Glutamatergic neuron (in vitro differentiated cells): ENCODE measurements around the gene COPS8. TPM values are rescaled to one million over a fixed set of nuclear protein-coding genes. Genes with fewer than 3 reads are reported as not detected.

Source experiments
- DNase-seq: peaks from one replicate; pipeline ENCODE4 v3.0.0; 2022
- H3K27ac Mint-ChIP-seq: one replicate; pipeline ENCODE4 v1.8.0; 2020; ENCODE audit warnings: mild to moderate bottlenecking, mixed read lengths, inconsistent platforms; ENCODE audit not compliant: unreplicated experiment
- H3K27me3 Mint-ChIP-seq: one replicate; pipeline ENCODE4 v1.8.0; 2020; ENCODE audit warnings: mild to moderate bottlenecking, moderate library complexity, mixed read lengths, inconsistent platforms; ENCODE audit not compliant: unreplicated experiment
- H3K36me3 Mint-ChIP-seq: one replicate; pipeline ENCODE4 v1.8.0; 2020; ENCODE audit warnings: mild to moderate bottlenecking, mixed read lengths, inconsistent platforms; ENCODE audit not compliant: unreplicated experiment
- H3K4me1 Mint-ChIP-seq: one replicate; pipeline ENCODE4 v1.8.0; 2020; ENCODE audit warnings: mild to moderate bottlenecking, low read depth, mixed read lengths, inconsistent platforms; ENCODE audit not compliant: unreplicated experiment
- H3K4me3 Mint-ChIP-seq: one replicate; pipeline ENCODE4 v1.8.0; 2020; ENCODE audit warnings: mild to moderate bottlenecking, mixed read lengths, inconsistent platforms; ENCODE audit not compliant: unreplicated experiment
- H3K9me3 Mint-ChIP-seq: one replicate; pipeline ENCODE4 v1.8.0; 2020; ENCODE audit warnings: mild to moderate bottlenecking, moderate library complexity, mixed read lengths, inconsistent platforms; ENCODE audit not compliant: unreplicated experiment
- total RNA-seq: library from RNA; stranded (reverse); fragmentation: NEBNext Ultra II Directional; extraction: Animal tissue kit (Norgen Biotek cat#: 25700); gene quantifications from one replicate; pipeline ENCODE4 v1.2.1, GENCODE V29; 2021; ENCODE audit not compliant: unreplicated experiment
- TF ChIP-seq, protein P1 (sequence below): fragments of 200-600 bp; sonication (generic); IDR thresholded peaks from one replicate; pipeline ENCODE4 v1.5.0; 2021; ENCODE audit not compliant: partially characterized antibody, unreplicated experiment

Gene COPS8
- total RNA-seq, 1 donor from 2014 or later: 55.8 TPM

DNA sequence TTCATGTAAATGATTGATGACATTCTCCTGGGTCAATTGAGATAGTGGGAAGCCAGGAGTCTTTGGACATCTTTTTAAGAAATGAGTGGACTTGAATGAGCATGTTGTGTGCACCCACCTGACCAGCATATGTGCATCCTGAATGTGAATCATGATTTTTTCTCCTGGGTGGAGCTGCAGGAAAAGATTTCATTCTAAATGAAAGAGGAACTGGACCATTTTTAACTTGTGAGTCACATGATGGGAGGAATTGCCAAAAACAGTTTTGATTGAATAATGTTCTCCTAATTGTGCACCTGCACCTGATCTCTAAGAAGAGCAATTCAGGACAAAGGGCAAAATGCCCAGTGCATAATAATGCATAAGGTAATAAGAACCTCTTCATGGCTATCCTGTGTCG, 32.3 kb downstream of the COPS8 start:
- H3K27me3 Mint-ChIP-seq: no peaks in the 10 kb centered on the region
- H3K4me1 Mint-ChIP-seq: no peaks in the 10 kb centered on the region
- H3K4me3 Mint-ChIP-seq: no peak overlapping the region
- H3K9me3 Mint-ChIP-seq: peaks cover 2% of the 10 kb centered on the region
- no peaks in the 10 kb centered on the region for H3K36me3 Mint-ChIP-seq
- H3K27ac Mint-ChIP-seq: no peak overlapping the region
- TF ChIP-seq, protein P1, sequence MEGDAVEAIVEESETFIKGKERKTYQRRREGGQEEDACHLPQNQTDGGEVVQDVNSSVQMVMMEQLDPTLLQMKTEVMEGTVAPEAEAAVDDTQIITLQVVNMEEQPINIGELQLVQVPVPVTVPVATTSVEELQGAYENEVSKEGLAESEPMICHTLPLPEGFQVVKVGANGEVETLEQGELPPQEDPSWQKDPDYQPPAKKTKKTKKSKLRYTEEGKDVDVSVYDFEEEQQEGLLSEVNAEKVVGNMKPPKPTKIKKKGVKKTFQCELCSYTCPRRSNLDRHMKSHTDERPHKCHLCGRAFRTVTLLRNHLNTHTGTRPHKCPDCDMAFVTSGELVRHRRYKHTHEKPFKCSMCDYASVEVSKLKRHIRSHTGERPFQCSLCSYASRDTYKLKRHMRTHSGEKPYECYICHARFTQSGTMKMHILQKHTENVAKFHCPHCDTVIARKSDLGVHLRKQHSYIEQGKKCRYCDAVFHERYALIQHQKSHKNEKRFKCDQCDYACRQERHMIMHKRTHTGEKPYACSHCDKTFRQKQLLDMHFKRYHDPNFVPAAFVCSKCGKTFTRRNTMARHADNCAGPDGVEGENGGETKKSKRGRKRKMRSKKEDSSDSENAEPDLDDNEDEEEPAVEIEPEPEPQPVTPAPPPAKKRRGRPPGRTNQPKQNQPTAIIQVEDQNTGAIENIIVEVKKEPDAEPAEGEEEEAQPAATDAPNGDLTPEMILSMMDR: no peak
- no peak for DNase-seq

DNA sequence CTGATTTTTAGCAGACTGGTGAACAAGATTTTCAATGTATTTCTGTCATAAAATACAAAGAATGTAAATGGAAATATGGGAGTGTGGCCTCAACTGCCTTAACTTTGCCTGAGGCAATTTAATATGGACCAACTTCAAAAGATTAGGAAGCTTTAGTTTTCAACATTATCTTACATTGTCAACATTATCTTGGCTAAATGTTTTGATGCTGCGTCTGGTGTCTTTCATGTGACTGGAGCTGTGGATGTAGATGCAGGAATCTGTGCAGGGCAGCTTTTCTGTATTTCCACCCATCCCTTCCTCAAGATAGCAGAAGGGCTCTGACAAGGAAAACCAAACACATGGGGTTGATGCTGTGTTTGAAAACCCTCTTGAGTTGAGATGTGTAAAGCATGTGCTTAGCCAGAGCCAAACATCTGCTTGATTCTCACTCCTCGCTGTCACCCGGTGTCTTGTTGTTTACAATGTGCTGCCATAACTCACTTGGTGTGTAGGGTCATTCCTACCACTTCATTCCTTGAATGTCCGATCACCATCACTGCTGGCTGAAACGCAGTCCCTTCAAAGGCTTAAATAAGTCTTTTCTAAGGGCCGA, 33.0 kb downstream of the COPS8 start:
- Mint-ChIP-seq H3K27me3 (no peaks in the 10 kb centered on the region), H3K4me1 (no peaks in the 10 kb centered on the region), H3K9me3 (peaks cover 2% of the 10 kb centered on the region), H3K36me3 (no peaks in the 10 kb centered on the region), H3K4me3 (no peak overlapping the region), H3K27ac (no peak overlapping the region)
- no peak for DNase-seq
- TF ChIP-seq, protein P1: no peak

DNA sequence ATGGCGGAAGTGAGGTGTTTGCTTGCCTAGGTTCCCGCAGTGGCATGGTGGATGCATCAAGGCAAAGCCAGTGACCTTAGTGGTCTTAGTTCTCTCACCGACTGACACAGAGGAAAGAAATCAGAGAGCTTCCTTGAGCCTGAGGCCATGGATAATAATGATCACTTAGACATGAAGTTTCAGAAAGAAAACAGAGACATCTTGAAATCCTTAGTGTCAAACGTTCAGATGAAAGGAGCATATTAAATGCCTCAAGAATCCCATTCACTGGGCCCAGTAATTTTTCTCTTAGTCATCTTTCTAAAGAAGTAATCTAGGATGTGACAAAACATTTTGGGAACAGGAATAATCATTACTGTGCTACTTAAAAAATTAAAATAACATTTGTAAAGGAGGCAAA, 35.2 kb downstream of the COPS8 start:
- Mint-ChIP-seq H3K36me3 (no peaks in the 10 kb centered on the region), H3K4me1 (no peaks in the 10 kb centered on the region), H3K4me3 (no peak overlapping the region), H3K9me3 (peaks cover 2% of the 10 kb centered on the region), H3K27ac (no peak overlapping the region), H3K27me3 (peaks cover 4% of the 10 kb centered on the region)
- DNase-seq: no peak
- TF ChIP-seq, protein P1: no peak

DNA sequence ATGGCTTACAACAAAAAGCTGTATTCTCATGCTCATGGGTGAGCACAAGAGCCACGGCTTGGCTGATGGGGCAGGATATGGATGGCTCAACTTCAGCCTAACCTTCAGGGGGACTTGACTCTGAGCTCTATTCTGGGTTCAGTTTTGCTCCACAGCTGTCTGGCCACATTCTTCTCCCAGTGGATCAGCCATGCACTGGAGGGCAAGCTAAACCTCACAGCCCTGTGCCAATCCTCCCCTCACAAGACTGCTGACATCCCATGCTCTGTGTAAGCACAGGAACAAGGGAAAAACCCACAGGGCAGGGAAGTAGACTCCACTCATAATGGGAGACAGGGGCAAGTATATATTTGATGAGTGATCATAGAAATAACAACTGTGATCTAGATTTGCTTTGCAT, 35.6 kb downstream of the COPS8 start:
- Mint-ChIP-seq H3K27ac (no peak overlapping the region), H3K9me3 (peaks cover 2% of the 10 kb centered on the region), H3K27me3 (peaks cover 4% of the 10 kb centered on the region), H3K36me3 (no peaks in the 10 kb centered on the region), H3K4me3 (no peak overlapping the region), H3K4me1 (no peaks in the 10 kb centered on the region)
- TF ChIP-seq, protein P1: no peak
- DNase-seq: no peak

DNA sequence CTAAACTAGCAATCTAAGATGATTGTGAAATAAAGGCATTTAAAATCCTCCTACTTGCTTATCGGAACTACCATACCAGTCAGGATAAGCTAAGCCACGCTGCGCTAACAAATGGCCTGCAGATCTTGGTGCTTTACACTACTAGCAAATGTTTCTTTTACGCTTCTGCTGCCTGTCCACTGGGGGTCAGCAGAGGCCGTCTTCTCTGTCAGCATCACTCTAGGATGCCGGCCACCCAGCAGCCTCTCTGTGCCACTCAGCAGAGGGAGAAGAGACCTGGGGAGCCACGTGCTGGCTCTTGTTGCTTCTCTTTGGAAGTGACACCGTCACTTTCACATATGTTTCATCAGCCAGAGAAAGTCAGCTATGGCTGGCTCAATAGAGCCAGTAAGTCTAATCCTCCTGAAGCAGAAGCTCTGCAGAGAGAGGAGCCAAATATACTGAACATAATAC, 36.6 kb downstream of the COPS8 start:
- H3K4me3 Mint-ChIP-seq: no peak overlapping the region
- peaks cover 4% of the 10 kb centered on the region for H3K27me3 Mint-ChIP-seq
- TF ChIP-seq, protein P1: peak; percentile 63
- peaks cover 2% of the 10 kb centered on the region for H3K9me3 Mint-ChIP-seq
- no peaks in the 10 kb centered on the region for H3K4me1 Mint-ChIP-seq
- H3K27ac Mint-ChIP-seq: no peak overlapping the region
- H3K36me3 Mint-ChIP-seq: no peaks in the 10 kb centered on the region
- peak; percentile 83 for DNase-seq
